ENCODE measurements around the gene RSF1.

GRCh38 chr11:77723024-77723423 is 97.5 kb downstream of the RSF1 start:
- no peak for TF ChIP-seq CTCF (IDR thresholded peaks at IDR 0.05)
- no peak for TF ChIP-seq POLR2AphosphoS5 (IDR thresholded peaks at IDR 0.05)
- no peak for TF ChIP-seq POLR2A (IDR thresholded peaks at IDR 0.05)
